SK-N-SH treated with all-trans-retinoic acid at 6 μM for 48 hours (cell line): ENCODE results near the gene FAAP100.

Experiments used
- ATAC-seq: fragments of 200-7000 bp; cut with Tn5 transposase; 3 replicates; pipeline ENCODE4 v1.9.1; 2020; ENCODE audit warnings: mild to moderate bottlenecking, moderate library complexity
- ARNTL ChIP-seq: fragments of 450-650 bp; formaldehyde crosslinking; IDR thresholded peaks from 2 replicates; pipeline ENCODE4 v1.5.0; 2020; ENCODE audit warnings: low read depth, mild to moderate bottlenecking, moderate library complexity, borderline replicate concordance
- CREB5 ChIP-seq: fragments of 250-450 bp; sonication (Bioruptor Pico); IDR thresholded peaks from 2 replicates; pipeline ENCODE4 v1.5.1; 2020; ENCODE audit warnings: low read depth, mild to moderate bottlenecking, moderate library complexity
- CSDC2 ChIP-seq: fragments of 250-450 bp; sonication (Bioruptor Pico); IDR thresholded peaks from 2 replicates; pipeline ENCODE4 v1.5.0; 2020; ENCODE audit warnings: mild to moderate bottlenecking, moderate library complexity
- ESRRG ChIP-seq: fragments of 250-450 bp; sonication (Bioruptor Pico); IDR thresholded peaks from 2 replicates; pipeline ENCODE4 v1.6.1; 2021; ENCODE audit warnings: mild to moderate bottlenecking
- GLIS3 ChIP-seq: fragments of 250-450 bp; sonication (Bioruptor Pico); IDR thresholded peaks from 2 replicates; pipeline ENCODE4 v1.5.0; 2020; ENCODE audit warnings: mild to moderate bottlenecking, moderate library complexity
- ISL1 ChIP-seq: fragments of 250-450 bp; sonication (Bioruptor Pico); IDR thresholded peaks from 2 replicates; pipeline ENCODE4 v2.1.2; 2022; ENCODE audit warnings: mild to moderate bottlenecking, moderate library complexity
- OSR1 ChIP-seq: fragments of 250-450 bp; sonication (Bioruptor Pico); IDR thresholded peaks from 2 replicates; pipeline ENCODE4 v1.8.0; 2022; ENCODE audit warnings: moderate library complexity, mild to moderate bottlenecking, inconsistent platforms
- PATZ1 ChIP-seq: fragments of 250-450 bp; sonication (Bioruptor Pico); IDR thresholded peaks from 2 replicates; pipeline ENCODE4 v1.8.0; 2020; ENCODE audit warnings: mild to moderate bottlenecking, moderate library complexity, borderline replicate concordance
- PPARA ChIP-seq: fragments of 250-450 bp; sonication (Bioruptor Pico); IDR thresholded peaks from 2 replicates; pipeline ENCODE4 v1.5.0; 2020; ENCODE audit warnings: mild to moderate bottlenecking, borderline replicate concordance
- RARB ChIP-seq: fragments of 250-450 bp; sonication (Bioruptor Pico); IDR thresholded peaks from 2 replicates; pipeline ENCODE4 v1.8.0; 2021; ENCODE audit warnings: mild to moderate bottlenecking, moderate library complexity
- SNAI2 ChIP-seq: fragments of 250-450 bp; sonication (Bioruptor Pico); IDR thresholded peaks from 2 replicates; pipeline ENCODE4 v1.5.0; 2020; ENCODE audit warnings: mild to moderate bottlenecking, moderate library complexity
- TCF4 ChIP-seq: fragments of 250-450 bp; sonication (Bioruptor Pico); IDR thresholded peaks from 2 replicates; pipeline ENCODE4 v1.8.0; 2021; ENCODE audit warnings: mild to moderate bottlenecking, moderate library complexity, borderline replicate concordance
- TOX ChIP-seq: fragments of 250-450 bp; sonication (Bioruptor Pico); IDR thresholded peaks from 2 replicates; pipeline ENCODE4 v1.8.0; 2021; ENCODE audit warnings: mild to moderate bottlenecking, moderate library complexity, borderline replicate concordance
- ZC3H10 ChIP-seq: fragments of 250-450 bp; sonication (Bioruptor Pico); IDR thresholded peaks from 2 replicates; pipeline ENCODE4 v1.5.1; 2021; ENCODE audit warnings: mild to moderate bottlenecking, moderate library complexity
- ZFP3 ChIP-seq: fragments of 250-450 bp; sonication (Bioruptor Pico); IDR thresholded peaks from 2 replicates; pipeline ENCODE4 v1.5.0; 2020; ENCODE audit warnings: mild to moderate bottlenecking, moderate library complexity
- ZNF565 ChIP-seq: fragments of 450-650 bp; formaldehyde crosslinking; conservative IDR thresholded peaks from 2 replicates; pipeline ENCODE4 v1.5.0; 2020; ENCODE audit warnings: low read depth, mild to moderate bottlenecking, moderate library complexity
- ZNF8 ChIP-seq: fragments of 450-650 bp; formaldehyde crosslinking; IDR thresholded peaks from 2 replicates; pipeline ENCODE4 v1.5.0; 2020; ENCODE audit warnings: mild to moderate bottlenecking, moderate library complexity
- TF ChIP-seq, protein P1 (sequence below): fragments of 250-450 bp; sonication (Bioruptor Pico); IDR thresholded peaks from 2 replicates; pipeline ENCODE4 v1.8.0; 2021; ENCODE audit warnings: low read depth, mild to moderate bottlenecking, moderate library complexity, borderline replicate concordance
- TF ChIP-seq, protein P2 (sequence below): fragments of 250-450 bp; sonication (Bioruptor Pico); IDR thresholded peaks from 2 replicates; pipeline ENCODE4 v1.5.0; 2020; ENCODE audit warnings: mild to moderate bottlenecking, moderate library complexity
- TF ChIP-seq, protein P3 (sequence below): fragments of 250-450 bp; sonication (Bioruptor Pico); IDR thresholded peaks from 2 replicates; pipeline ENCODE4 v1.5.1; 2021; ENCODE audit warnings: mild to moderate bottlenecking, moderate library complexity

Gene FAAP100

GRCh38 chr17:81545160-81545949 lies 6.8 kb downstream of the FAAP100 start (continued):
- TF ChIP-seq PATZ1 (CRISPR knock-in tag), result no peak
- TF ChIP-seq TCF4 (CRISPR knock-in tag), result no peak
- no peak for TF ChIP-seq ISL1 (CRISPR knock-in tag)
- TF ChIP-seq OSR1 (CRISPR knock-in tag), result no peak
- no peak for TF ChIP-seq GLIS3 (CRISPR knock-in tag)
- TF ChIP-seq ESRRG (CRISPR knock-in tag), result no peak
- no peak for TF ChIP-seq SNAI2 (CRISPR knock-in tag)
- no peak for TF ChIP-seq ZNF8 (CRISPR knock-in tag)
- TF ChIP-seq ARNTL (CRISPR knock-in tag), result no peak
- no peak for TF ChIP-seq RARB (CRISPR knock-in tag)
- no peak for TF ChIP-seq ZNF565 (CRISPR knock-in tag)
- TF ChIP-seq, all 23 proteins: peak for 0

DNA sequence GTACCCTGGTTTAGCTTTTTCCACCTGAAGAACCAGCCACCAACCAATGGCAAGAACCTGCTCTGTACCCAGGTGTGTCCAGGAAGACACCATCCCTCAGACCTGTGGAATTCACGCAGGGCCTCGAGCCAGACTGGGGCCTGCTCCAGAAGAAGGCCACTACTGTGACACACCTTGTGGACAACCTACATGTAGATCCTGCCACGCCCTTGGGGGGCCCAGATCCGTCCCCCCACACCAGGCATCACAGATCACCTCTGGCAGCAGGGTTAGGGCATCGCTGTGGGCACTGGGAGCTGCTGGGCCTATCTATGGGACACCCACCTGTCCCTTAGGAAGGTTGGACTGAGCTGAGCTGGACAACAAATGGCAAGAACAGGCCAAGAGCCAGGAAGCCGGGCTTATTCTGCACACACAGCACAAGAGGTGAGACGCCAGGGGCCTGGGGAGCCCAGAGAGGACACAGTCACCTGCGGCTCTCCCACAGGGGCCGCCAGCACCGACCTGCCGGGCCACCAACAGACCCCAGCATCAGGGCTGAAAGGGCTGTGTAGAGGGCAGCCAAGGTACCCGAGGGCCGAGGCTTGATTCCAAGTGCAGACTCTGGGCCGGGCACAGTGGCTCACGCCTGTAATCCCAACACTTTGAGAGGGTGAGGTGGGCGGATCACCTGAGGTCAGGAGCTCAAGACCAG lies 7.7 kb downstream of the FAAP100 start:
- TF ChIP-seq TOX (CRISPR knock-in tag) (no peak), CREB5 (CRISPR knock-in tag) (no peak), RARB (CRISPR knock-in tag) (no peak), GLIS3 (CRISPR knock-in tag) (no peak), CSDC2 (CRISPR knock-in tag) (no peak), PATZ1 (CRISPR knock-in tag) (no peak), OSR1 (CRISPR knock-in tag) (no peak), ESRRG (CRISPR knock-in tag) (no peak), ZC3H10 (CRISPR knock-in tag) (no peak), ARNTL (CRISPR knock-in tag) (no peak), PPARA (CRISPR knock-in tag) (no peak), SNAI2 (CRISPR knock-in tag) (no peak), ZNF8 (CRISPR knock-in tag) (no peak), ISL1 (CRISPR knock-in tag) (no peak), ZFP3 (CRISPR knock-in tag) (no peak)
- TF ChIP-seq, protein P1, sequence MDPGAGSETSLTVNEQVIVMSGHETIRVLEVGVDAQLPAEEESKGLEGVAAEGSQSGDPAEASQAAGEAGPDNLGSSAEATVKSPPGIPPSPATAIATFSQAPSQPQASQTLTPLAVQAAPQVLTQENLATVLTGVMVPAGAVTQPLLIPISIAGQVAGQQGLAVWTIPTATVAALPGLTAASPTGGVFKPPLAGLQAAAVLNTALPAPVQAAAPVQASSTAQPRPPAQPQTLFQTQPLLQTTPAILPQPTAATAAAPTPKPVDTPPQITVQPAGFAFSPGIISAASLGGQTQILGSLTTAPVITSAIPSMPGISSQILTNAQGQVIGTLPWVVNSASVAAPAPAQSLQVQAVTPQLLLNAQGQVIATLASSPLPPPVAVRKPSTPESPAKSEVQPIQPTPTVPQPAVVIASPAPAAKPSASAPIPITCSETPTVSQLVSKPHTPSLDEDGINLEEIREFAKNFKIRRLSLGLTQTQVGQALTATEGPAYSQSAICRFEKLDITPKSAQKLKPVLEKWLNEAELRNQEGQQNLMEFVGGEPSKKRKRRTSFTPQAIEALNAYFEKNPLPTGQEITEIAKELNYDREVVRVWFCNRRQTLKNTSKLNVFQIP (CRISPR knock-in tag), result no peak
- TF ChIP-seq, protein P2, sequence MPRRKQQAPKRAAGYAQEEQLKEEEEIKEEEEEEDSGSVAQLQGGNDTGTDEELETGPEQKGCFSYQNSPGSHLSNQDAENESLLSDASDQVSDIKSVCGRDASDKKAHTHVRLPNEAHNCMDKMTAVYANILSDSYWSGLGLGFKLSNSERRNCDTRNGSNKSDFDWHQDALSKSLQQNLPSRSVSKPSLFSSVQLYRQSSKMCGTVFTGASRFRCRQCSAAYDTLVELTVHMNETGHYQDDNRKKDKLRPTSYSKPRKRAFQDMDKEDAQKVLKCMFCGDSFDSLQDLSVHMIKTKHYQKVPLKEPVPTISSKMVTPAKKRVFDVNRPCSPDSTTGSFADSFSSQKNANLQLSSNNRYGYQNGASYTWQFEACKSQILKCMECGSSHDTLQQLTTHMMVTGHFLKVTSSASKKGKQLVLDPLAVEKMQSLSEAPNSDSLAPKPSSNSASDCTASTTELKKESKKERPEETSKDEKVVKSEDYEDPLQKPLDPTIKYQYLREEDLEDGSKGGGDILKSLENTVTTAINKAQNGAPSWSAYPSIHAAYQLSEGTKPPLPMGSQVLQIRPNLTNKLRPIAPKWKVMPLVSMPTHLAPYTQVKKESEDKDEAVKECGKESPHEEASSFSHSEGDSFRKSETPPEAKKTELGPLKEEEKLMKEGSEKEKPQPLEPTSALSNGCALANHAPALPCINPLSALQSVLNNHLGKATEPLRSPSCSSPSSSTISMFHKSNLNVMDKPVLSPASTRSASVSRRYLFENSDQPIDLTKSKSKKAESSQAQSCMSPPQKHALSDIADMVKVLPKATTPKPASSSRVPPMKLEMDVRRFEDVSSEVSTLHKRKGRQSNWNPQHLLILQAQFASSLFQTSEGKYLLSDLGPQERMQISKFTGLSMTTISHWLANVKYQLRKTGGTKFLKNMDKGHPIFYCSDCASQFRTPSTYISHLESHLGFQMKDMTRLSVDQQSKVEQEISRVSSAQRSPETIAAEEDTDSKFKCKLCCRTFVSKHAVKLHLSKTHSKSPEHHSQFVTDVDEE (CRISPR knock-in tag), result no peak
- TF ChIP-seq, protein P3, sequence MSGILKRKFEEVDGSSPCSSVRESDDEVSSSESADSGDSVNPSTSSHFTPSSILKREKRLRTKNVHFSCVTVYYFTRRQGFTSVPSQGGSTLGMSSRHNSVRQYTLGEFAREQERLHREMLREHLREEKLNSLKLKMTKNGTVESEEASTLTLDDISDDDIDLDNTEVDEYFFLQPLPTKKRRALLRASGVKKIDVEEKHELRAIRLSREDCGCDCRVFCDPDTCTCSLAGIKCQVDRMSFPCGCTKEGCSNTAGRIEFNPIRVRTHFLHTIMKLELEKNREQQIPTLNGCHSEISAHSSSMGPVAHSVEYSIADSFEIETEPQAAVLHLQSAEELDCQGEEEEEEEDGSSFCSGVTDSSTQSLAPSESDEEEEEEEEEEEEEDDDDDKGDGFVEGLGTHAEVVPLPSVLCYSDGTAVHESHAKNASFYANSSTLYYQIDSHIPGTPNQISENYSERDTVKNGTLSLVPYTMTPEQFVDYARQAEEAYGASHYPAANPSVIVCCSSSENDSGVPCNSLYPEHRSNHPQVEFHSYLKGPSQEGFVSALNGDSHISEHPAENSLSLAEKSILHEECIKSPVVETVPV (CRISPR knock-in tag), result no peak
- no peak for ATAC-seq
